ENCODE results near the gene MBD3L5.
"Not testable (repeated sequence)": the region's sequence is repeated elsewhere in the genome, so short reads cannot be mapped to it uniquely, and the experiment has no call there.

MBD3L5 gene

DNA sequence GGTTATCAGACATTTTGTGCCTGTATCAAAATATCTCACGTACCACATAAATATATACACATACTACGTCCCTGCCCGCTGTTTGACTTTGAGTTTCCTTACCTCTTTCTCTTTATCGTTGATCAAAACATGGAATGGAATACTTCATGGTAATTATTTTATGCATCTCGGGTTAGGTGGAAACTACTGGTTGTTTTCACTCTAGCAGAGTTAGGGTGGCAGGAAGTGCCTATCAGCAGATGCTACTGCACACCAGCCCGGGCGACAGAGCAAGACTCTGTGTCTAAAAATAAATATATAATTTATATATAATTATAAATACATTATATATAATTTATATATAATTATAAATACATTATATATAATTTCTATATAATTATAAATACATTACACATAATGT is 22.5 kb downstream of the MBD3L5 start:
- not testable (repeated sequence) for DNase-seq (ENCODE audit: low spot score)

DNA sequence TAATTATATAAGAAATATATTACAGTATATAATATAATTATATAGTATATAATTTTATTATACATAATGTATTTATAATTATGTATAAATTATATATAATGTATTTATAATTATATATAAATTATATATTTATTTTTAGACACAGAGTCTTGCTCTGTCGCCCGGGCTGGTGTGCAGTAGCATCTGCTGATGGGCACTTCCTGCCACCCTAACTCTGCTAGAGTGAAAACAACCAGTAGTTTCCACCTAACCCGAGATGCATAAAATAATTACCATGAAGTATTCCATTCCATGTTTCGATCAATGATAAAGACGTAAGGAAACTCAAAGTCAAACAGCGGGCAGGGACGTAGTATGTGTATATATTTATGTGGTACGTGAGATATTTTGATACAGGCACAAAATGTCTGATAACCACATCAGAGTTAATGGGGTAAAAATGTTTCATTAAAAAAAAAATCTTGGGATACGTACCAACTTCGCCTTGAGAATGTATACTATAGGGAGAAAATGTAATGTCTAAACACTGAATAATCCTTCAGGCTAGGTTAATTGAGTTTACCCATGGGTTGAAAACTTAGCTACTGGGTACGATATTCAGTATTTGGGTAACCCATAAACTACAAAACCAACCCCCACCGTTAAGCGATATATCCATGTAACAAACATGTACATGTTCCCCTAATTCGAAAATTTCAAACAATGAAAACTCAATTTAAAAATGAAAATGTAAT is 24.4 kb downstream of the MBD3L5 start:
- DNase-seq (ENCODE audit: low spot score) = not testable (repeated sequence)

DNA sequence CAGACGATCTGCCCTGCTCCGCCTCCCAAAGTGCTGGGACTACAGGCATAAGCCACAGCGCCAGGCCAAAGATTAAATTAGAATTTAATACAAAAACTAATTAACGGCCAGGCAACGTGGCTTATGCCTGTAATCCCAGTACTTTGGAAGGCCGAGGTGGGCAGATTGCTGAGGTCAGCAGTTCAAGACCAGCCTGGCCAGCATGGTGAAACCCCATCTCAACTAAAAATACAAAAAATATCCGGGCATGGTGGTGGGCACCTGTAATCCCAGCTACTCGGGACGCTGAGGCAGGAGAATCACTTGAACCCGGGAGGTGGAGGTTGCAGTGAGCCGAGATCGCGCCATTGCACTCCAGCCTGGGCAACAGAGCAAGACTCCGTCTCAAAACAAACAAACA is 25.3 kb downstream of the MBD3L5 start:
- not testable (repeated sequence) for DNase-seq (ENCODE audit: low spot score)

DNA sequence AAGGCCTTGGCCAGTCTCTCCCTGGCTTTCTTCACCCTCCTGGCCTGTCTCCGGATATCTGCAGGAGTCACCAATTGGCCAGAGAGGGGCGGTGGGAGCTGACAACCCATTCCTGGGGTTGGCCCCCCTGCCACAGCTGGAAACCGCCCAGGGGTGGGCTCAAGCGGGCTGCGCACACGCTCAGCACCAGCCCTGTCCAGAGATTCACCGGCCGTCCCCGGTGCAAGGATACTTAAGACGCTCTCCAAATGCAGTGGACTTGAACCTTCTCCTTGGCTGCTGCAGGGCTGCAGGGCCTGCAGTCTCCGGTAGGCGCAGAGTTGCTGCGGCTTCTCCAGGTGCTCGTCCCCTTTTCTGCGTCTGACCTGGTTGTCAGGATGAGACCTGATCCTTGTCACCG is 26.0 kb downstream of the MBD3L5 start:
- not testable (repeated sequence) for DNase-seq (ENCODE audit: low spot score)

DNA sequence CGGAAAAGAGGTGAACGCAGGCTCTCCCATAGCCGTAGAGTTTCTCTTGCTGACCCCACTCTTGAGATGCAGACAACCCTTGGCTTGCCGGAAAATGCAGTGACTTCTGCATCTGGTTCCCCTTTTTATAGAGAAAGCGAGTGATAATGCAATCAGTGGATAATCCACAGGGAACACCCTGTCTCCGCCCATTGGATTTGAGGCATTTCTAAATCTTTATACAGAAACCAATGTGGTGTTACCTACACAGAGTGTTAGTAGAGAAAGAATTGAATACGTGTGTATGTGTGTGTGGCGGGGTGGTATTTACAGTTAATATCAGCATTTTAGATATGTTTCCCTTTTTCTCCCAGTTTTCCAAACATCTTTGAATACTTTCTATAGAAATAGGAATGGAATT is 28.2 kb downstream of the MBD3L5 start, which contains the start of gene MBD3L3:
MBD3L3 (minus strand) TSS at position 101 of the 400 bp plus-strand sequence; CDS start at position 30, 71 bp downstream.
- not testable (repeated sequence) for DNase-seq (ENCODE audit: low spot score)

DNA sequence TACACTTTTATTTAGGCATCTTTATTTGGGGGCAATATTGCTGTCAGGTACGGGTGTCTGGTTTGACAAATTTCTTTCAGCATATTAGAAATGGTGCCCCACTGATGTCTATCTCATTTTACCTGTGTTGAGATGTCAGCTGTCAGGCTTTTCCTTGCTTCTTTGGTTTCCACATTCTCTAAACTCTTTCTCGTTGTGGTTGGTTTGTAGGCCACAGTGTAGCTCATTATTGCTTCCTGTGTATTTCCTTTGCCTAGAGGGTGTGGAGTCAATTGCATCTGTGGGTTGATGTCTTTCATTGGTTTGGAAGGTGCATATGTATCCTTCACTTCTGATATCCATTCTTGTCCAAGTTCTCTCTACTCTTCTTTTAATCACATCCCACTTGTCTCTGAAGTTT is 29.6 kb downstream of the MBD3L5 start:
- not testable (repeated sequence) for DNase-seq (ENCODE audit: low spot score)

DNA sequence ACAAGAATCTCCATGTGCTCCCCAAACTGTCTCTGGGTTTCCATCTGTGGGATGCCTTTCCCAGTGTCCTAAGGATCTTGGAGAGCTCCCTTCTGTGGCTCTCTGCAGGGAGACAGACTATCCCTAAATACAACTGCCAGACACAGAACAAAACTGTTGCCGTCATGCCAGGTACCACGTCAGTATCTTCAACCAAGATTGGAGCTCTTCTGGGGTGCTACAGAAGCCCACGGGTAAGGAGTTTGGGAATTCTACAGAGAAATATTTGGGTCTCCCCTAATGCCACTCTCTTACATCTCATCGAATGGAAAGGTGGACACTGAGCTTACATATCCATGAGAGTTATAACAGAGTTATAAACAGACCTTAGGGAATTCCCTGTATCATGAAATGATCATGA is 33.0 kb downstream of the MBD3L5 start:
- no peak for DNase-seq (ENCODE audit: low spot score)

DNA sequence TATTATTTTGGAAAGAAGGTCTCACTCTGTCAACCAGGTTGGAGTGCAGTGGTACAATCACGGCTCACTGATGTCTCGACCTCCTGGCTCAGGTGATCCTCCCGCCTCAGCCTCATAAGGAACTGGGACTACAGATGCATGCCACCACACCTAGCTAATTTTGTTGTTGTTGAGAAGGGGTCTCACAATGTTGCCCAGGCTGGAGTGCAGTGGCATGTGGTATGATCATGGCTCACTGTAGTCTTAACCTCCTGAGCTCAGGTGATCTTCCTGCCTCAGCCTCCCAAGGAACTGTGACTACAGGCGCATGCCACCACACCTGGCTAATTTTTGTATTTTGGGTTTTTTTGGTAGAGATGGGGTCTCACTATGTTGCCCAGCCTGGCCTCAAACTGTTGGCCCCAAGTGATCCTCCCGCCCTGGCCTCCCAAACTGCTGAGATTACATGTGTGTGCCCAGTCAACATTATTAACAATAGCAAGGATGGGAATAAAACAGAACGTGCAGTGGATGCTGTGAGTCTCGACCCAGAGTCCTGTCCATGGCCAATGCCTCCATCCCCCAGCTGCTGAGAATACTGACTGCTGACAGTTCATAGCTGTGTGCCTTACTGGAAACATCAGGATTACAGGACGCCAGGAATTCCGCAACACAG is 33.5 kb downstream of the MBD3L5 start:
- DNase-seq (ENCODE audit: low spot score) = no peak

DNA sequence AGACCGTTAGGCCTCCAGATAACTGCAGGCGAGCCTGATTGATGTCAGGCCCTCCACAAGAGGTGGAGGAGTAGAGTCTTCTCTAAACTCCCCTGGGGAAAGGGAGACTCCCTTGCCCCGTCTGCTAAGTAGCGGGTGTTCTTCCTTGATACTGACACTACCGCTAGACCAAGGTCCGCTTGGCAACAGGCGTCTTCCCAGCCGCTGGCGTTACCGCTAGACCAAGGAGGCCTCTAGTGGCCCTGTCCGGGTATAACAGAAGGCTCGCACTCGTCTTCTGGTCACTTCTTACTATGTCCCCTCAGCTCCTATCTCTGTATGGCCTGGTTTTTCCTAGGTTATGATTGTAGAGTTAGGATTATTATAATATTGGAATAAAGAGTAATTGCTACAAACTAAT is 36.7 kb downstream of the MBD3L5 start:
- DNase-seq (ENCODE audit: low spot score) = not testable (repeated sequence)

DNA sequence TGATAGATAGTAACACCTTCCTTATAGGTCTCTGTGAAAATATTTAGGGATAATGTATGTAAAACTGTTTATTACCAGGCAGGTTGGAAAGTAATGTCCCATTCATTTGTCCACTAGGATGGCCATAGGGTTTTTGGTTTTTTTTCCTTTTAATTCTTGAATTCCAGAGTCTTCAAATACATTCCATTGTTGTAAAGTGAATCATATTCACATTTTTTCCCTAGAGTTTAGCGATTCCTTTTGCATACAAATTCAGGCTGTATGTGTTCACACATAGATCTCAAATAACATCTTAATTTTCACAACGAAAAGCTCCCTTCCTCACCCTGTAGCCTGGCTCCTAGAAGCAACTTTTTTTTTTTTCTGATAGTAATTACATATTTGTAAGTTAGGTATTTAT is 37.3 kb downstream of the MBD3L5 start:
- DNase-seq (ENCODE audit: low spot score) = no peak

DNA sequence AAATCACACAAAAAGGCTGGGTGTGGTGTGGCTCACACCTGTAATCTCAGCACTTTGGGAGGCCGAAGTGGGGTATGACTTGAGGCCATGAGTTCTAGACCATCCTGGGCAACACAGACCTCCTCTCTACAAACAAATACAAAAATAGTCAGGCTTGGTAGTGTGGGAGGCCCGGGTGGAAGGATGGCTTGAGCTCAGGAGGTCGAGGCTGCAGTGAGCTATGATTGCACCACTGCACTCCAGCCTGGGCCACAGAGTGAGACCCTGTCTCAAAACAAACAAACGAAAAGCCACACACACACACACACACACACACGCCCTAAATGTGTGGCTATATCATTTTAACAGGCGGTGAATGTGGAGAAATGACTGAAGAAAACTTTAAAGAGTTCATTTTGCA is 38.2 kb downstream of the MBD3L5 start:
- DNase-seq (ENCODE audit: low spot score) = no peak

DNA sequence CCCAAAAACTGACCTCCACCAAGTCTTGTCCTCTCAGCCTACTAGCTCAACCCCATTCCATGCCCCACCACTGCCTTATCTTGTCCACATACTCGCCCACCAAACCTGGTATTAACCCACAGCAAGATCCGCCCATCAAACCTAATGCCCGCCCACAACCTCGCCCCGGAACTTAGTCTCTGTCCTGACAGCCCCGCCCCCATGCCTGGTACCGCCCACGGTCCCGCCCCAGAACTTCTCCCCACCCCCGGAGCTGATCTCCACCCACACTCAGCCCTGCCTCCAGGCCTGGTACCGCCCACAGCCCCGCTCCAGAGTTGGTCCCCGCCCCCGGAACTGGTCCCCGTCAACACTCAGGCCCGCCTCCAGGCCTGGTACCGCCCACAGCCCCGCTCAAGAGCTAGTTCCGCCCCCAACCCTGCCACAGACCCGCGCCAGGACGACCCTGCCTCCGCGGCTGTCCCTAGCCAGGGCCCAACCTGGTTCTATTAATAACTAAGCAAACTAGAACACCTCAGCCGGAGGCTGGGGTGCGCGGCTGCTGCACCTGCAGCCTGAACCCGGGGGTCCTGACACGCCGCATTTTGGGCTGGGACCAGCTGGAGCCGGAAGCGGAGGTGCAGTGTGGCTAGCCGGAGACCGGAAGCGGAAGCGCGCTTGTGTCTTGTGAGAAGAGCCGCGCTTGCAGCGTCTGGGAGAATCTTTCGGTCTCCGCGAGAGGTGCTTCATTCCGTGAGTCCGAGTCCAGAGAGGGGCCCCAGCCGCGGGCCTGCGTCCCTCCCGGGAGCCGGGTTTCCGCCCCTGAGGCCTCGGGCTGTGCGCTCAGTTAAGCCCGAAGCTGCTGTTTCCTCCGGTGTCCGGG is 38.9 kb downstream of the MBD3L5 start, which contains the start of gene ZNF557:
ZNF557 (plus strand) TSS at position 662 of the 862 bp plus-strand sequence. CDS start 5,372 bp downstream, outside the sequence.
- DNase-seq (ENCODE audit: low spot score) = peak; percentile 98

DNA sequence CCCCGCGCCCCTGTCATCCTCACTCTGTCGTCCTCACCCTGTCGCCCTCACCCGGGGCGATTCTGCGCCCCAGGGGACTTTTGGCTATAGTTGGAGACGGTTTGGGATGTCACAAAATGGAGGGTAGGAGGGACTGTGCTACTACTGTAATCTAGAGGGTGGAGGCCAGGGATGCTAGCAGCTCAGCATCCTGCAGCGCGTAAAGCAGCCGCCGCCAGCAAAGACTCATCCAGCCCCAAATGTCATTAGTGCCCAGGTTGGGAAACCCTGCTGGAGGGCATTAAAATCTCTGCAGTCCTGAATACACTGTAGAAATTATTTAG is 39.5 kb downstream of the MBD3L5 start:
- no peak for DNase-seq (ENCODE audit: low spot score)

DNA sequence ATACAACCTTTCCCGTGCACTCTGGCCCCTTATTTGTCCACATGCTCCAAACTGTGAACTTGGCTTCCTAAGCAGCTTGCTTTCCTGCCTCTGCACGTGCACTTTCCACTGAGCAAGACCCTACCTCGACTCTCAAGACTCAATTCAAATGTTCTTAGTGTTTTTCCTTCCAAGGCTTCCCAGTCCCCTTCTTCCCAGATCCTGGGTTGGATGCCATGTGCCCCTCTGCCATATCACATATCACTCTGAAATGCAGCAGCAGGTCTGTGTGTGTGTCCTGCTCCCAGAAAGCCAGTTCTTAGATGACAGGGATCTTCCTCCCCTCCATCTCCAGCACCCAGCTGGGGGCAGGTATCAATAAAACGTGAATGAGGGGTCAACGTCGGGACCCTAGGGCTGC is 42.2 kb downstream of the MBD3L5 start:
- no peak for DNase-seq (ENCODE audit: low spot score)

DNA sequence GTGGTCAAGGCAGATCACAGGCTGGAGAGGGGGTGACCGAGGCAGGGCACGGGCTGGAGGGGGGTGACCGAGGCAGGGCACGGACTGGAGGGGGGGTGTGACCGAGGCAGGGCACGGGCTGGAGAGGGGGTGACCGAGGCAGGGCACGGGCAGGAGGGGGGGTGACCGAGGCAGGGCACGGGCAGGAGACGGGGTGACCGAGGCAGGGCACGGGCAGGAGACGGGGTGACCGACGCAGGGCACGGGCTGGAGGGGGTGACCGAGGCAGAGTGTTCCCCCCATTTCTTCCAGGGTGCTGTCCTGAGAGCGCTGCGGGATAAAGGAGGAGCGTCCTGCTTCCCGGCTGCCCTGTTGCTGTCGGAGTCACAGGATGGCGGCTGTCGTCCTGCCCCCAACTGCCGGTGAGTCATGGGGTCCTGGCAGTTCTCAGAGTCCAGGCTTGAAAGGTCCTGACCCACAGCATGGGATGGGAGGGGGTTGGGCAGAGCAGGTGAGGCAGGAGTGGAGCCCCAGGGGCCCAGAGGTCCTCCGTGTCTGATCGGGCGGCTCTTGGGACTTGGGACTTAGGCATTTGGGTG is 44.4 kb downstream of the MBD3L5 start:
- no peak for DNase-seq (ENCODE audit: low spot score)

DNA sequence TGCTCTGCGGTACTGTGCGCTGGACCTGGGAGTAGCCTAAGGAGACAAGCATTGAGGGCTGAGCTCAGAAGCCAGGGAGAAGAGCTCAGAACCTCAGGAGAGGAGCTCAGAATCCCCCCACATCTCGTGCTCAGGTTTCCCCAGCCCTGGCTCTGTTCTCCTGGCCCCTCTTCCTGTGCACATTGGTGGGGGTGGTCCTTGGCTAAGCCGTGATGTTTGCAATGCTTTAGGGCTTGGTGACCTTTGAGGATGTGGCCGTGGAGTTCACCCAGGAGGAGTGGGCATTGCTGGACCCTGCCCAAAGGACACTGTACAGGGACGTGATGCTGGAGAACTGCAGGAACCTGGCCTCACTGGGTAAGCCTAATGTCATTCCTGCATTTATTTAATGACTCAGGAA is 45.8 kb downstream of the MBD3L5 start:
- DNase-seq (ENCODE audit: low spot score) = no peak

DNA sequence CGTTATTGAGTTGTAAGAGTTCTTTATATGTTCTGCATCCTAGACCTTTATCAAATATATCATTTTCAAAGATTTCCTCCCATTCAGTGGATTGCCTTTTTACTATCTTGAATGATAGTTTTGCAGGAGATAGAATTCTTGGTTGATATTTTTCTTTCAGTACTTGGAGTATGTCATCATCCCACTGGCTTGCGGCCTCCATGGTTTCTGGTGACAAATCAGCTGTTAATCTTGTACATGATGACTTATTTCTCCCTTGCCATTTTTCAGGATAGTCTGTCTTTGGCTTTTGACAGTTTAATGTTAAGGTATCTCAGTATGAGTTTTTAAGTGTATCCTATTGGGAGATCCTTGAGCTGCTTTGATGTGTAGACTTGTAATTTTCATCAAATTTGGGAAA is 47.6 kb downstream of the MBD3L5 start:
- no peak for DNase-seq (ENCODE audit: low spot score)

All from hematopoietic multipotent progenitor cell treated with erythropoietin and hydrocortisone succinate and interleukin-3 and kit ligand, for 15 days (in vitro differentiated cells).